ENCODE measurements around the gene PARP3. TPM values are rescaled to one million over a fixed set of nuclear protein-coding genes. Genes with fewer than 3 reads are reported as not detected.

PARP3 gene
- total RNA-seq, 1 donor from 2014 or later, result 13.4 TPM

DNA sequence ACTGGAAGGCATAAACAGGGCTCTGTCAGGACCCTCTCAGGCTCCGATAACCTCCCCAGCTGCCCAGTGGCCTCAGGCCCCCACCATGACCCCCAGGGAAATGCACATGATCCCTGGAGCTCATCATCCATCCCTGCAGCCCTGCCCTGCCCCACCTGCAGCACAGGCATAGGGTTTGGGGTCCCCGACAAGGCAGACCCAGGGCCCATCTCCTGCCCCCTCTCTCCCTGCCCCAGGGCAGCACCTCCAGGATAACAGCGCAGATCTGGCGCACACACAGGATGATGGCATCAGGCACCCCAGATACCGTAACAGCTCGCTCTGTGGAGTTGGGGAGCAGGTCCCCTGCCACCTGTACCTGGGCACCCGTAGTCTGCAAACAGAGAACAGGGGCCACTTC is 17.5 kb downstream of the PARP3 start:
- DNase-seq (ENCODE audit: low spot score), result no peak
- no peak overlapping the region for H3K27ac Mint-ChIP-seq
- H3K9me3 Mint-ChIP-seq, result no peaks in the 10 kb centered on the region
- H3K4me1 Mint-ChIP-seq (ENCODE audit: low read depth), result no peaks in the 10 kb centered on the region
- H3K27me3 Mint-ChIP-seq (ENCODE audit: insufficient read depth), result peaks cover 20% of the 10 kb centered on the region
- H3K4me3 Mint-ChIP-seq, result no peak overlapping the region
- peaks cover 4% of the 10 kb centered on the region for H3K36me3 Mint-ChIP-seq (ENCODE audit: low read depth)
- intact Hi-C loops (cut with micrococcal nuclease), result no loop called here

GRCh38 chr3:51960386-51960785 is 18.2 kb downstream of the PARP3 start:
- peaks cover 12% of the 10 kb centered on the region for H3K27me3 Mint-ChIP-seq (ENCODE audit: insufficient read depth)
- no peak overlapping the region for H3K4me3 Mint-ChIP-seq
- peaks cover 4% of the 10 kb centered on the region for H3K36me3 Mint-ChIP-seq (ENCODE audit: low read depth)
- intact Hi-C loops (cut with micrococcal nuclease), result no loop called here
- no peak overlapping the region for H3K27ac Mint-ChIP-seq
- no peak for DNase-seq (ENCODE audit: low spot score)
- no peaks in the 10 kb centered on the region for H3K4me1 Mint-ChIP-seq (ENCODE audit: low read depth)
- no peaks in the 10 kb centered on the region for H3K9me3 Mint-ChIP-seq

GRCh38 chr3:51961011-51961410 is 18.8 kb downstream of the PARP3 start:
- Mint-ChIP-seq H3K9me3 (no peaks in the 10 kb centered on the region), H3K27me3 (ENCODE audit: insufficient read depth) (peaks cover 12% of the 10 kb centered on the region), H3K27ac (no peak overlapping the region), H3K4me1 (ENCODE audit: low read depth) (no peaks in the 10 kb centered on the region), H3K36me3 (ENCODE audit: low read depth) (peaks cover 4% of the 10 kb centered on the region), H3K4me3 (no peak overlapping the region)
- intact Hi-C loops (cut with micrococcal nuclease), result no loop called here
- no peak for DNase-seq (ENCODE audit: low spot score)

DNA sequence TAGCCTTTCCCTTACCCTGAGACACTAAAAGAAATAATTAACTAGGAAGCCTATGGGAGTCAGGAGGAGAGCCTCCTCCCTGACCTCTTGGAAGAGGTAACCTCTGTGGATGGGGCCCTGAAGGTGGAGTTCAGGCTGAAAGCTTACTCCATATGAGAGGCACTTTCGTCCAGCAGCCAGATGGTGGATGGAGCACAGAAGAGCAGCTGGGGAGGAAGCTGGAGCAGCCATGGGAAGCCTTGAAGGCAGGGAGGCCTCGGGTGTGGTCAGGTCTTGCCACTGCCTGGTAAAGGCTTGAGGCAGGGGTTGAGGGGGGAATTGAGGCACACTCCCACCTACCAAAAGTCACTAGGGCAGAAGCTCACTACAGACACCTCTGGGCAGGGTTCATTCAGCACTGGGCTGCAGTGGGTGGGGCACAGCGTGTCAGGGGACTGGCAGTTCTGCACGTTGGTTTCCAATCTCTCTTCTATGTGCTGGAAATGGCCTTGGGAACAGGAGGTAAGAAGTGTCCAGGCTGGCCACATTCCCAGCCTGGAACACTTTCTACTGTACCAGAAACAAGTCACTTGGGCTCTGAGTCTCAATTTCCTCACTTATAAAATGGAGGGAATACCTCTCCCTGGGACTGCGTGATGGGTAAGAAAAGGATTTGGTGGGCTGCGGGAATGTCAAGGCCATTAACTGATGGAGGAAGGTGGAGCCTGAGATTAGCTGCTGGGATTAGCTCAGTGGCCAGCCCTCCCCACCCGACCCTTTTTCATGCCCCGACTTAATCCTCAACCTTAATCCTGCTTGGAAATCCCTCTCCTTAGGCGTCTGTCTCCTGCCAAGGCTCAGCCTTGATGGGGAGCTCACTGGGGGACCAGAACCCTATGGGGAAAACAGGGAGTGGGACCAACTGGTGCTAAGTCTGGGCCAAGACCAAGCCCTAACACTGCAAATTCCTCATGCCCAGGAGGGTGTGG is 19.7 kb downstream of the PARP3 start:
- Mint-ChIP-seq H3K4me3 (no peak overlapping the region), H3K27me3 (ENCODE audit: insufficient read depth) (peaks cover 8% of the 10 kb centered on the region), H3K4me1 (ENCODE audit: low read depth) (no peaks in the 10 kb centered on the region), H3K9me3 (no peaks in the 10 kb centered on the region), H3K36me3 (ENCODE audit: low read depth) (peaks cover 4% of the 10 kb centered on the region), H3K27ac (no peak overlapping the region)
- no peak for DNase-seq (ENCODE audit: low spot score)
- intact Hi-C loops (cut with micrococcal nuclease), result no loop called here

- no peak overlapping the region for H3K27ac Mint-ChIP-seq
- peaks cover 4% of the 10 kb centered on the region for H3K36me3 Mint-ChIP-seq (ENCODE audit: low read depth)
- no peaks in the 10 kb centered on the region for H3K4me1 Mint-ChIP-seq (ENCODE audit: low read depth)
- H3K27me3 Mint-ChIP-seq (ENCODE audit: insufficient read depth), result peaks cover 7% of the 10 kb centered on the region
- DNase-seq (ENCODE audit: low spot score), result no peak
- no peak overlapping the region for H3K4me3 Mint-ChIP-seq
- intact Hi-C loops (cut with micrococcal nuclease), result no loop called here
- no peaks in the 10 kb centered on the region for H3K9me3 Mint-ChIP-seq
Observed at GRCh38 chr3:51962854-51963530, 20.8 kb downstream of the PARP3 start.

GRCh38 chr3:51963951-51964451 is 21.8 kb downstream of the PARP3 start:
- no peaks in the 10 kb centered on the region for H3K9me3 Mint-ChIP-seq
- H3K27me3 Mint-ChIP-seq (ENCODE audit: insufficient read depth), result peaks cover 7% of the 10 kb centered on the region
- intact Hi-C loops (cut with micrococcal nuclease), result no loop called here
- H3K36me3 Mint-ChIP-seq (ENCODE audit: low read depth), result peaks cover 4% of the 10 kb centered on the region
- no peak for DNase-seq (ENCODE audit: low spot score)
- no peak overlapping the region for H3K27ac Mint-ChIP-seq
- peaks cover 3% of the 10 kb centered on the region for H3K4me1 Mint-ChIP-seq (ENCODE audit: low read depth)
- no peak overlapping the region for H3K4me3 Mint-ChIP-seq

GRCh38 chr3:51964521-51964920 is 22.4 kb downstream of the PARP3 start:
- H3K36me3 Mint-ChIP-seq (ENCODE audit: low read depth), result peaks cover 5% of the 10 kb centered on the region
- DNase-seq (ENCODE audit: low spot score), result no peak
- H3K9me3 Mint-ChIP-seq, result no peaks in the 10 kb centered on the region
- H3K4me3 Mint-ChIP-seq, result no peak overlapping the region
- H3K27me3 Mint-ChIP-seq (ENCODE audit: insufficient read depth), result peaks cover 7% of the 10 kb centered on the region
- H3K27ac Mint-ChIP-seq, result no peak overlapping the region
- H3K4me1 Mint-ChIP-seq (ENCODE audit: low read depth), result peaks cover 6% of the 10 kb centered on the region
- intact Hi-C loops (cut with micrococcal nuclease), result no loop called here

GRCh38 chr3:51966016-51966415 is 23.9 kb downstream of the PARP3 start:
- H3K9me3 Mint-ChIP-seq, result no peaks in the 10 kb centered on the region
- intact Hi-C loops (cut with micrococcal nuclease), result no loop called here
- peaks cover 6% of the 10 kb centered on the region for H3K4me1 Mint-ChIP-seq (ENCODE audit: low read depth)
- DNase-seq (ENCODE audit: low spot score), result no peak
- peaks cover 7% of the 10 kb centered on the region for H3K27me3 Mint-ChIP-seq (ENCODE audit: insufficient read depth)
- peak overlapping the region; percentile 56 for H3K4me3 Mint-ChIP-seq
- no peak overlapping the region for H3K27ac Mint-ChIP-seq
- peaks cover 7% of the 10 kb centered on the region for H3K36me3 Mint-ChIP-seq (ENCODE audit: low read depth)

DNA sequence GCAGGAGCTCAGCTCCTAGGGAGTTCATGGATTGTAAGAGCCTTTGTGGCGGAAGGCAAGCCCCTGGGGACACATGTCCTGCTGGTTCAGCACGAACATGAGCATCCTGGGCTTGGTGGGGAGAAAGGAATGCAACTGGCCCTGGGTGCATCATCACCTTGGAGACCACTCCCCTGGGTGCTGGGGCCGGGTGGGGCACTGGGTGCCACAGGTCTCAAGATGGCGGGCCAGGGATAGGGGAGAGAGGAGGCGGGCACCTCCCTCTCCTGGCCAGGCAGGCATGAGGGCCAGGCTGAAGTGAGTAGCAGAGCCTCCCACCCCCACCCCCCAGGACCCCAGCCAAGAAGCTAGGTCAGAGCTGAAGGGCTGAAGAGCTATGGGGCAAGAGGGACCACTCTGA is 24.3 kb downstream of the PARP3 start:
- peaks cover 6% of the 10 kb centered on the region for H3K4me1 Mint-ChIP-seq (ENCODE audit: low read depth)
- intact Hi-C loops (cut with micrococcal nuclease), result no loop called here

DNA sequence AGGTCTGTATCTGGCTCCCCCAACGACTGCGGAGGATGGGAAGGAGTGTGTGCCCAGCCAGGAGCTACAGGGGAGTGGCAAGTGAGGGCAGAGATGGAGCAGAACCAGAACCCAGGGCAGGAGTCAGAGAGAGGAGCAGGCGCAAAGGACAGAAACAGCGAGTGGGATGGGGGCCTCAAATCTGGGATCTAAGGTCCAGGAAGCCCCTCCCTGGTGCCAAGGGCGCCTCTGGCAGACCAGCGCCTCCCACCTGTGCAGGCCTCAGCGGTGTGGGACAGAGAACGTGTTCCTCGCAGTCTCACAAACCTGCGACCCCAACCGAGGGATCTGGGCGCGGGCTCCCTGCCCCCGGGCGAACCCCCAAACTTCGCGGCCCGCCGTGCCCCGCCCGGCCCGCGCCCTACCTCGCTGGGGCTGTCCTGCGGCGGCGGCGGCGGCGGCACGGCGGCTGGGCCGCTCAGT is 24.8 kb downstream of the PARP3 start:
- intact Hi-C loops (cut with micrococcal nuclease), result loop anchor here (1.0 kb wide), 1 partner anchor 25 kb away; the partner anchor contains the start of gene PARP3
- Mint-ChIP-seq H3K4me3 (peak overlapping the region; percentile 87), H3K9me3 (no peaks in the 10 kb centered on the region), H3K27me3 (ENCODE audit: insufficient read depth) (peaks cover 4% of the 10 kb centered on the region), H3K36me3 (ENCODE audit: low read depth) (peaks cover 7% of the 10 kb centered on the region), H3K27ac (peak overlapping the region; percentile 77), H3K4me1 (ENCODE audit: low read depth) (peaks cover 6% of the 10 kb centered on the region)
- no peak for DNase-seq (ENCODE audit: low spot score)

More for the DNA sequence above, 24.3 kb downstream of the PARP3 start:
- peak overlapping the region; percentile 87 for H3K4me3 Mint-ChIP-seq
- peaks cover 7% of the 10 kb centered on the region for H3K27me3 Mint-ChIP-seq (ENCODE audit: insufficient read depth)
- H3K27ac Mint-ChIP-seq, result peak overlapping the region; percentile 77
- DNase-seq (ENCODE audit: low spot score), result no peak
- peaks cover 7% of the 10 kb centered on the region for H3K36me3 Mint-ChIP-seq (ENCODE audit: low read depth)
- H3K9me3 Mint-ChIP-seq, result no peaks in the 10 kb centered on the region

GRCh38 chr3:51967384-51968169 is 25.4 kb downstream of the PARP3 start, which contains the start of gene PCBP4:
TSS of gene PCBP4 (minus strand) at chr3:51967454. CDS start at chr3:51961240, 6,214 bp downstream.
- peak; percentile 39 for DNase-seq (ENCODE audit: low spot score)
- intact Hi-C loops (cut with micrococcal nuclease), result loop anchor here (1.0 kb wide), 1 partner anchor 25 kb away; the partner anchor contains the start of gene PARP3
- H3K9me3 Mint-ChIP-seq, result no peaks in the 10 kb centered on the region
- peaks cover 6% of the 10 kb centered on the region for H3K4me1 Mint-ChIP-seq (ENCODE audit: low read depth)
- H3K27ac Mint-ChIP-seq, result peak within 1 kb of the TSS; percentile 81
- peaks cover 4% of the 10 kb centered on the region for H3K27me3 Mint-ChIP-seq (ENCODE audit: insufficient read depth)
- H3K4me3 Mint-ChIP-seq, result peak within 1 kb of the TSS; percentile 87
- H3K36me3 Mint-ChIP-seq (ENCODE audit: low read depth), result peaks cover 7% of the 10 kb centered on the region

DNA sequence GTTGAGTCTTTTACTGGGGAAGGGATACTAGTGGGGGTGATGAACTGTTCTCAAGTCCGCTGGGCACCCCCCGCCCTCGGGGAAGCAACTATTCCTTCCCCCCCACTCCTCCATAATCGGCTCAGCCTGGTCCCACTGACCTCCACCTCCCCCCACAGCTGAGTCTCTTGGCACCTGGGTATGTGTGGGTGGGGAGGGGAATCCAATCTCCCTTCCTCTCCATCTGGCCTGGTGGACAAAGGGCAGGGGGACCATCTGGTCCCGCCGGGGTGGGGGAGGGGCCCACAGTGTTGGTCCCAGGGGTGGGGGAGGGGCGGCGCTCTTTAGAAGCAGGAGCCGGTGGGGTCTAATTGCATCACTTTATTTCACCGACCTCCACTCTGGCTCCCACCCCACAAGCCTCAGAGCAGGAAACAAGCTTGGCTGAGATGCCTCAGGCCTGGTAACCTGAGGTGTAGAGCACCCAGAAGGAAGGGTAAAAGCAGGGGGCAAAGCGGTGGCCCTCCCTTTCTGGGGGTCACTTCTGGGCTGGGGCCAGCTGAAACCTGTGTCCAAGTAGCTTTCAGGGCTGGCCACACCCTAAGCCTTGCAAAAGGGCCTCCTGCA is 26.1 kb downstream of the PARP3 start:
- Mint-ChIP-seq H3K4me1 (ENCODE audit: low read depth) (peaks cover 6% of the 10 kb centered on the region), H3K36me3 (ENCODE audit: low read depth) (peaks cover 7% of the 10 kb centered on the region), H3K9me3 (no peaks in the 10 kb centered on the region), H3K27me3 (ENCODE audit: insufficient read depth) (peaks cover under 1% of the 10 kb centered on the region), H3K4me3 (peak overlapping the region; percentile 87), H3K27ac (peak overlapping the region; percentile 81)
- no peak for DNase-seq (ENCODE audit: low spot score)
- intact Hi-C loops (cut with micrococcal nuclease), result no loop called here
